Left cardiac atrium (tissue), 4 donors: ENCODE data around the gene ZNF148. TPM values are rescaled to one million over a fixed set of nuclear protein-coding genes. Genes with fewer than 3 reads are reported as not detected.
"Not testable (repeated sequence)": the region's sequence is repeated elsewhere in the genome, so short reads cannot be mapped to it uniquely, and the experiment has no call there.

ENCODE experiments used
- ATAC-seq, 2 donors: fragments of 200-7000 bp; cut with Tn5 transposase; one replicate each; pipeline ENCODE4 v1.9.1; 2020; ENCODE audit warnings: mild to moderate bottlenecking in 2 of 2, moderate library complexity in 2 of 2
- DNase-seq: peaks from one replicate; pipeline ENCODE4 v3.0.0-alpha.2; 2020
- intact Hi-C, 2 donors: fragments of 100-400 bp; cut with DNase I; formaldehyde crosslinking; loops; one replicate each; pipeline versions ENCODE4 v1.14.1 to v1.15.1; 2022 to 2023
- long read RNA-seq: library from polyadenylated mRNA; unstranded; transcript quantifications from one replicate; pipeline ENCODE4 v2.0.0, GENCODE V29; 2021
- total RNA-seq, 2 donors: library from RNA; stranded (reverse); fragmentation: NEBNext Ultra II Directional; extraction: Animal tissue kit (Norgen Biotek cat#: 25700); gene quantifications; one replicate each; pipeline ENCODE4 v1.2.1, GENCODE V29; 2021
- donor health status: DM: no; HTN: yes; CAD: no.
- donor health status: DM: no; HTN: yes; CAD: no; lungs with severe emphysema.
- donor health status: DM: yes; HTN: yes; CAD: no.
- donor health status: Dilated cardiomyopathy.

Gene ZNF148, protein sequence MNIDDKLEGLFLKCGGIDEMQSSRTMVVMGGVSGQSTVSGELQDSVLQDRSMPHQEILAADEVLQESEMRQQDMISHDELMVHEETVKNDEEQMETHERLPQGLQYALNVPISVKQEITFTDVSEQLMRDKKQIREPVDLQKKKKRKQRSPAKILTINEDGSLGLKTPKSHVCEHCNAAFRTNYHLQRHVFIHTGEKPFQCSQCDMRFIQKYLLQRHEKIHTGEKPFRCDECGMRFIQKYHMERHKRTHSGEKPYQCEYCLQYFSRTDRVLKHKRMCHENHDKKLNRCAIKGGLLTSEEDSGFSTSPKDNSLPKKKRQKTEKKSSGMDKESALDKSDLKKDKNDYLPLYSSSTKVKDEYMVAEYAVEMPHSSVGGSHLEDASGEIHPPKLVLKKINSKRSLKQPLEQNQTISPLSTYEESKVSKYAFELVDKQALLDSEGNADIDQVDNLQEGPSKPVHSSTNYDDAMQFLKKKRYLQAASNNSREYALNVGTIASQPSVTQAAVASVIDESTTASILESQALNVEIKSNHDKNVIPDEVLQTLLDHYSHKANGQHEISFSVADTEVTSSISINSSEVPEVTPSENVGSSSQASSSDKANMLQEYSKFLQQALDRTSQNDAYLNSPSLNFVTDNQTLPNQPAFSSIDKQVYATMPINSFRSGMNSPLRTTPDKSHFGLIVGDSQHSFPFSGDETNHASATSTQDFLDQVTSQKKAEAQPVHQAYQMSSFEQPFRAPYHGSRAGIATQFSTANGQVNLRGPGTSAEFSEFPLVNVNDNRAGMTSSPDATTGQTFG
- 10 to 100 TPM; 42.3 to 42.6 TPM for total RNA-seq
- long read RNA-seq, full-length matches to known transcripts = 11 of 21 reads
- long read RNA-seq, partial matches to known transcripts = 2 of 21 reads
- long read RNA-seq, other reads (novel, unspliced or antisense) = 8 of 21 reads

DNA sequence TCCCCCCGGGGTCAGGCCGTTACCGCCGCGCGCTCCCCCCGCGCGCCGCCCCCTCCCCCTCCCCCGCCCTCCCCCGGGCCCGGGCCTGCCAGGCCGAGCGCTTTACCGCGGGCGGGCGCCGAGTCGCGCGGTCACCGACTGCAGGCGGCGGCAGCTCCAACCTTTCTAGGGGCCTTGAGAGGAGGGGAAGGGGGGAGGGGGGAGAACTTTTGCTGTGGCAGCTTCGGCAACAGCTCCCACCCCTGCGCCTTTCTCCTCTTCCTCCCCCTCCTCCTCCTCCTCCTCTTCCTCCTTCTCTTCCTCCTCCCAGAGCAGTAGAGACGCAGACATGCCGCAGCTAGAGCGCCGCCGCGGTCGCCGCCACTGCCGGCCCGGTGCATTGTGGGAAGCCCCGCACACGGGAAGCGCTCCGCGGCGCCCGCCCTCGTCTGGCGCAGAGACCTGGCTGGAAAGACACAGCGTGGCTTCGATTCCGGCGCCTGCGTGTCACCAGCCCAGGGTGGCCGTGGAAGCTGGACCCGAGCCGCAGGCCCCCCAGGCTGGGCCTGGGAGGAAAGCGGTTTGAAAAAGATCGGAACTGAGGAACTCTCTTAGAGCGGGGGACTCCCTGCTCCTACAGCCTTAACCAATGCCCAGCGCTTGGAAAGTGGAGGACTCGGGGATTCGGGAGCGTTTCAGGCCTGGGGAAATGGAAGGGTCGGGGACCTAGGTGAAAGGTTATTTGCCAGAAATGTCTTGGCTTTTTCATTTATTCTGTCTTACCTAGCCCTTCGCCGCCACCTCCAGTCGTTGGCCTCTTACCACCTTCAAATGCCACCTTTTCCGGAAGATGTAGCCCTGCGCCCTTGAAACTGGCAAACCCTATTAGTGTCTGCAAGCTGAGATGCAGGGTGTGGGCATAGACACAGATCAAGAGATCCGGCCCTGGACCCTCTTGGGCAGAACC is at the start of gene ZNF148:
Gene ZNF148, minus strand, starts transcription at position 330 of the 946 bp plus-strand sequence. CDS start 61,685 bp downstream, outside the sequence.
- intact Hi-C loops = no loop called here
- peak; percentile 95 for DNase-seq
- peak; percentile 99 for ATAC-seq

DNA sequence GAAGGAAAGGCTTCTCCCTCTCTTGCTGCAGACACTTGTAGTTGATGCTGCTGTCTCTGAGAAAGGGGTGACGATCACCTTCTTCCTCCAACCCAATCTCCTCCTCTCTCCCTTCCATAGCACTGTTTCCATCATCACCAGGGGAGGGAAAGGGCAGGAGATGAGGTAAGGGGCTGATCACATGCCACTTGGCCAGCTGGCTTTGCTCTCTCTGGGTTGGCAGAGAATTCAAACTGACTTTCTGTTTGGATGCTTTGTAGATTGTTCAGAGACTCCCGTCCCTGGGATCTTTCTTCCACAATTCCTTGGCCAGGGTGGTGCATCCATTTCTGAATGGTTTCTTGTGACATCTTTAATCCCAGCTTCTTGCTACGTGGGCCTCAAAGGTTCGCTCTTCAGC is 43.2 kb upstream of the ZNF148 start:
- intact Hi-C loops = no loop called here
- ATAC-seq (no peak), DNase-seq (no peak)

DNA sequence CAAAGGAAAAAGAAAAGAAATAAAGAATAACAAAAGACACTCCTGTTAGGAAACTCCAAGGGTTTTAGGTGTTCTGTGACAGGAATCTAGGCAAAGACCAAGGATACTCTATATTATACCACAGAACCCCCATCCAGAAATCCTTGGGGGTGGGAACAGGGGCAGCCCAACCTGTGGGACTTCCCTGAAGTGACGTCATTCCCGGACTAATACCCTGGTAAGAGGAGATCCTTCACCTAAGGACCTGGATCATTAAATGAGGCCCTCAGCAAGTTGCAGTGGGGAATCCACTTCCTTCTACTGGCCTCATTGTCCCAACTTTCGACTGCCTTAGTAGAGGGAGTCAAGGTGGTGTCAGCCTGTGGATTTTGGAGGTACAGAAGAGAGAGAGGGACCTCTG is 41.1 kb upstream of the ZNF148 start:
- no peak for ATAC-seq
- intact Hi-C loops = no loop called here
- DNase-seq = no peak

DNA sequence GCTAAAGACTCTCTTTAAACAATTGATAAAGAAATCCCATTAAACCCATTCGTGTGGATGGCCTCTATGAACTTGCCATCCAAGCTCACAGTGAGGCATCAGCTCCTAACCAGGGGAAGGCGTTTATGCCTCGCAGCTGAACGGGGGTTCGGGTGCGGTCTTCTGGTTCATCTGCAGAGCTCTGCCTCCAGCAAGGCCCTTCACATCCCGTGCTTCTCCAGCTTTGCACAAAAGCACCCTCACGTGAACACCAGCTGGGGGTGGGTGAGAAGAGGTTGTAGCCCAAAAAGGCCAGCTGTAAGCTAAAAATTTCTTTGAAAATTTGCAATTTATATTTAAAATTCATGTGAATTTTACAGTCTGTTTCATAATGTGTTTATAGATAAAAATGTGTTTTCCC is 39.5 kb upstream of the ZNF148 start:
- DNase-seq (no peak), ATAC-seq (no peak)
- intact Hi-C loops = no loop called here

DNA sequence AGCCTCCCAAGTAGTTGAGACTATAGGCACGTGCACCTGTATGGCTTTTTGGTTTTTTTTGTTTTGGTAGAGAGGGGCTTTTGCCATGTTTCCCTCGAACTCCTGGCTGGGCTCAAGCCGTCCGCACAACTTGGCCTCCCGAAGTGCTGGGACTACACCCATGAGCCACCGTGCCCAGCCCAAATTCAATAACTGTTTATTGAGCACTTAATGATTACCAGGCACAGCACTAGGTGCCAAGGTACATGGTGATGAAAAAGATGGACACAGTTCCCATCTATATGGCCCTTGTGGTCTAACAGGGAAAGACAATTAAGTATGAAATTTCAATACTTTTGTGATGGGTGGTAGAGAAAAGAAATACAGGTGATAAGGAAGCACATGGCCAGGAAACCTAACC is 35.8 kb upstream of the ZNF148 start:
- ATAC-seq = no peak
- intact Hi-C loops = no loop called here
- DNase-seq = no peak

DNA sequence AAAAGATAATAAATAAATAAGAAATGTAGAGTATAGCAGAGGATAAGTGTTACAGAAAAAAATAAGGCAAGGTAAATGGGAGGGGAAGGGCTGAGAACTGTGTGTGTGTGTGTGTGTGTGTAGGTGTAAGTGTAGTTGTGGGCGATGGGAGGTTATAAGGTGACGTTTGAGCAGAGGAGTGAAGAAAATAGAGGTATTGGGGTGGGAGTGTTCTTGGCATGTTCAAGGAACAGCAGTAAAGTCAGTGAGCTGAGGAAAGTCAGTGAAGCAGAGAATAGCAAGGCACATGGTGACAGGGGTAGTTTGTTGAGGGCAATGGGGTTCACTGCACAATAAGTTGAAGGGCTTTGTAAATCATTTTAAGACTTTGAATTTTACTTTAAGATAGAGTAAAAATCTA is 30.9 kb upstream of the ZNF148 start:
- DNase-seq (no peak), ATAC-seq (no peak)
- intact Hi-C loops = no loop called here

DNA sequence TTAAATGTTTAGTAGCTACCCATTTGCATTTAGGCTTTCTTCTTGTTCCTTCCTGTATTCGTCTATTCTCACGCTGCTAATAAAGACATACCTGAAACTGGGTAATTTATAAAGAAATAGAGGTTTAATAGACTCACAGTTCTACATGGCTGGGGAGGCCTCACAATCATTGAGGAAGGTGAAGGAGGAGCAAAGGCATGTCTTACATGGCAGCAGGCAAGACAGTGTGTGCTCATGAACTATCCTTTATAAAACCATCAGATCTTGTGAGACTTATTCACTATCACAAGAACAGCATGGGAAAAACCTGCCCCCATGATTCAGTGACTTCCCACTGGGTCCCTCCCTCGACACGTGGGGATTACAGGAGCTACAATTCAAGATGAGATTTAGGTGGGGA is 30.4 kb upstream of the ZNF148 start:
- DNase-seq, intact Hi-C loops, ATAC-seq: not testable (repeated sequence)

DNA sequence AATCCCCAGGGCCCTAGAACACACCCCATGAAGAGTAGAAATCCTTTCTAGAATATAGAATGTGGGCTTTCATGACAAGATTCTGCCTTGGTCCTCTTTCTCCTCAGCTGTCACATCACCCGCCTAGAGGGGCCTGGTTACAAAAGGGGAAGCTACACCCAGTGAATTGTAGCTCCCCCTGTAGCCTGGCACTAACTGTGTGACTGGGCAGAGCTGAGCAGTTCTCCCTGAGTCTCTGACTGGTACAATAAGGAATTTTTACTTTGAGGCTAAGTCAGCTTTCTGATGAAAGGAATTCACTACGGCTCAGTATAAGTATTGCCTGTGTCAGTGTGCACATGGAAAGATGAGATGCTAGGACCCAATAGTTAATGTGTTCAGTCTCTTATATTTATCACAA is 28.7 kb upstream of the ZNF148 start:
- intact Hi-C loops = no loop called here
- ATAC-seq = no peak
- no peak for DNase-seq

DNA sequence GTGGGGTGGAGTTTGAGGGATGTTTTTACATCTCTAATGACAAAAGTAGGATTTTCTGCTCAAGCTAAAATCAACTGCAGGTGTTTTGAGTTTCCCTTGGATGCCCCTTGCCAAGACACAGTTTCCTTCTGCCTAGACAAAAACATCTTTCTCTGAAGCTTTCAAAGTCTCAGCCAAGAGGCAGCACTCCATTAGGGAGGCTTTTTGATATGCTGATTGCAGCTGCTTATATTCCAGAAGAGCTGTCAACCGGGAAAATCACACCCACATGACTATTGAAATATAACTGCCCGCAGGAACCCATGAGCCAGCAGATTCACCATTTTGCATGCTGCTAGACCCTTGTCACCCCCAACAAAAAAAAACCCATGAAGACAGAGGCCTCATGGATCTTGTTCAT is 27.5 kb upstream of the ZNF148 start:
- DNase-seq (no peak), ATAC-seq (no peak)
- intact Hi-C loops = no loop called here

DNA sequence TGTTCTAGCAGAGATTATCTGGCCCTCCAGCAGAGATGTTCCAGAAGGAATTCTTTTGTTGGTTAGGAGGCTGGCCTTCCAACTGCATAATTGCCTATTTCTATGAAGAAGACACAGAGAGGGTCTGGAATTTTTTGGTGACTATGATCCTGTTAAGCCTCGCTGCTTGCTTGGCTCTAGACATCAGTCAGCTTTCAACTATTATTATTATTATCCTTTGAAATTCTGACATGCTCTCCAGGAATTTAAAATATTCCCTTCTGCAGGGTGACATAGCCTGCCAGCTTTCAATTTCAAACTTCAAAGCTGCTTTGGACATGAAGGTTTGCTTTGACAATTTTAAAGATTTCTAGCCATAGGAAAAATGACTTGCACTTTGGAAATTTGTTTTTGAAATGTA is 26.3 kb upstream of the ZNF148 start:
- intact Hi-C loops = no loop called here
- ATAC-seq = no peak
- DNase-seq = no peak

DNA sequence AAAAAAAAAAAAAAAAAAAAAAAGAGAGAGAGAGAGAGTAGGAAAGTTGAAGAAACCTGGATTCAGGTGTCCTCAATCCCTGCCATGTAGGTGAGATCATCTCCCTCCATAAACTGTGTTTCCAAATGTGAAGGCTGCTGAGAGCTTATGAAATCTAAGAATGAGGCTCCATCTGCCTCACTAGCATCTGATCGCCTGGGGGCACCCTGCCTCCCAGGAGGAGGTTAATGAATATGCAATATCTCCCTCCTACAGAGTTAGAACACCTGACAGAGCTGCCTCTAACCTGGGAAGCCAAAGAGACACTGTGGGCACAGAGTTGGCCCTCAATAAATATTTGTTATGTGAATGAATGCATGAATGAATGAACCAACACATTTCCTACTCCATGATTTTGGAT is 23.8 kb upstream of the ZNF148 start:
- ATAC-seq = no peak

DNA sequence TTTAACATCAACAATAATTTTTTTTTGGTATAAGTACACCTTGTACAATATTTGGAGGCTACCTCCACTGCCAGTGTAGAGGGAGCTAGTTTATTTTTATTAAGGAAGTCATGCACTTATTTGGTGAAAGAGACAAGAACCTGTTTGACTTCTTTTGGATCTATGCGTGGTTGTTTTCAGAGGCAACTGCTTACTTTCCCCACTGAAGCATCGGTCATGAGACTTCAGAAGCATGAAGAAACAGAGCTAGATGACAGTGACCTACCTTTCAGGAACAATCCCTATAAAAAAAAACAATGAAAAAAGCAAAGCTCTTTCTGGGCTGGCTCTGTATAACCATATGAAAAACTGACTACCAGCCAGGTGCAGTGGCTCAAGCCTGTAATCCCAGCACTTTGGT is 20.0 kb upstream of the ZNF148 start:
- intact Hi-C loops = no loop called here
- DNase-seq (no peak), ATAC-seq (no peak)

More for the DNA sequence above, 23.8 kb upstream of the ZNF148 start:
- intact Hi-C loops = no loop called here
- DNase-seq = no peak

DNA sequence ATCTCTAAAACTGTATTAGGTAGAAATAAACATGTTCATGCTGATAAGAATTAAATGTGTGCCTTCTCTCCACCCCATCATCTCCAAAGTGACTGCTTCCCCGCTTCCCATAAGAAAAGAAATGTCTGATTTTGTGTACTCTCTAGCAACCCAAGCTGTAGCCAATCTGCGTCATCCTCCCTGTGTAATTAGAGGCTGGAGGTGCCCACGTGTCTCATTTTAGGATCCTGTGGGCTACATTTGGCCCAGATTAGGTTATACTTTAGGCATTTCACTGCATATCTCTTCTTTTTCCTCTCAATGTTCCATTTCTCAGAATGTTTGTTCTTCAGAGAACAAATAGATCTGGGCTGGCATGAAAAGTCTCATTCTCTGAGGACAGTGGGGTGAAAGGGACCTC is 19.3 kb upstream of the ZNF148 start:
- no peak for ATAC-seq
- intact Hi-C loops = no loop called here
- DNase-seq = no peak

DNA sequence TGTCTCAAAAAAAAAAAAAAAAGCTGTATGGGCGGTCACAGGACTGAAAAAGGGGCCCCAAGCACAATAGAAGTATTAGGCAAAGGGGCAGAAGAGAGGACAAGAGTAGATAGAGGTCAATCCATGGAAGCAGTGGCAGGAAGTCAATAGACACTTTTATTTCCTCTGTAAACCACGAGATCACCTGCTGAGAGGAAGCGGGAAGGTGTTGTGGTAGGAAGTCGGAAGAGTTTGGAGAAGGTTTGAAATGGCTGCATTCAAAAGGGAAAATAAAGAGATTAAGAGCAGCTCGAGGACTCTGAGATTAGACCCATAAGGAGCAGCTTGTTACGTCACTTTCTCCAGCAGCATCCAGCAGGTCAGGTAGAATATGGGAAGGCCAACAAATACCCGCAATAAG is 14.2 kb upstream of the ZNF148 start:
- intact Hi-C loops = no loop called here
- DNase-seq (no peak), ATAC-seq (no peak)

DNA sequence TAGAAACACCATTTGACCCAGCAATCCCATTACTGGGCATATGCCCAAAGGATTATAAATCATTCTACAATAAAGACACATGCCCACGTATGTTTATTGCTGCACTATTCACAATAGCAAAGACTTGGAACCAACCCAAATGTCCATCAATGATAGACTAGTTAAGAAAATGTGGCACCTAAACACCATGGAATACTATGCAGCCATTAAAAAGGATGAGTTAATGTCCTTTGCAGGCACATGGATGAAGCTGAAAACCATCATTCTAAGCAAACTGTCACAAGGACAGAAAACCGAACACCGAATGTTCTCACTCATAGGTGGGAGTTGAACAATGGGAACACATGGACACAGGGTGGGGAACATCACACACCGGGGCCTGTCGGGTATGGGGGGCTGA is 13.2 kb upstream of the ZNF148 start:
- DNase-seq, intact Hi-C loops, ATAC-seq: not testable (repeated sequence)

DNA sequence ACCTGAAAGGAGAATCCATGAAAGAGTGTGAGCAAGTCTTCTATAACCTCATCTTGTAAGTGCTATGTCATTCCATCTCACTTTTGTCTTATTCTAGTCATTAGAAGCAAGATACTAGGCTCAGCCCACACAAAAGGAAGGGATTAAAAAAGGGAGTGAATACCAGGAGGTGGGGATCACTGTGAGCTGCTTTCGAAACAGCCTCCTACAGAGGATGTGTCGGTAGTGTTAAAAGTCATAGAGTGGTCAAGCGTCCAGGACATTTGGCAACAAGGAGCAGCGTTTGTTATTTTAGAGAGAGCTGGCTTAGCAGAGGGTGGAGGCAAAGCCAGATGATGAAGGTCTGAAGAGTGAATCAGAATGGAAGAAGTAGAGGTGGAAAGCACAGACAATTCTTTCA is 11.7 kb upstream of the ZNF148 start:
- peak in 1 of 2 donors; percentile 72 for ATAC-seq
- intact Hi-C loops = no loop called here
- DNase-seq = peak; percentile 22

DNA sequence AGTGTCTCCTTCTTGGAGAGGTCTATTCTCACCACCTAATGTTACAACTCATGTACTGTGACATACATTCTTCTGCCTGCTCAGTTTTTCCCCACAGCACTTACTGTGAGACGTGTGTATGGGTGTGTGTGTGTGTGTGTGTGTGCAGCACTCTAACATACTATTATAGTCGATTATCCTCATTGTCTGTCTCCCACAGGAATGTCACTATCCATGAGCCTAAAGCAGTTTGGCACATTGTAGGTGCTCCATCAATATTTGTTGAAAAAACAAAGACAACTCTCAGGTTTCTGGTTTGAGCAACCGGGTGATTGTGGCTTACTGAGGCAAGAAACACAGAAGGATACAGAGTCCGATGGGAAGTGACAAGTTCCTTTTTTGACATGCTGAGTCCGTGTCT is 8.6 kb upstream of the ZNF148 start:
- DNase-seq (no peak), ATAC-seq (no peak)
- intact Hi-C loops = no loop called here

DNA sequence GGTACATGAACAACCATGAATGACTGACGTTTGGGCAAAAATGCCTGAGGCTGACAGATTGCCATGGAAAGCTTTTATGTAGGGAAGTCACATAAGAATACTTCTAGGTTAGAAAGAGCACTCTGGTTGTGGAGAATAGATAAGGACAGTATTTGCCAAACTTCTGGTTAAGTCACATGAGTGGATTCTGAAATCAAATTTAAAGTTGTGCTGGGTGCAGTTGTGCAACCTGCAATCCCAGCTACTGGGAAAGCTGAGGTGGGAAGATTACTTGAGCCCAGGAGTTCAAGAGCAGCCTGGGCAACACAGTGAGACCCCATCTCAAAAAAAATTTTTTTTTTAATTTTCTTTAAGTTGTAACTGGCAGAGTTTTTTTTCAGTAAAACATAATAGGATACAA is 7.2 kb upstream of the ZNF148 start:
- no peak for DNase-seq
- no peak for ATAC-seq
- intact Hi-C loops = no loop called here

DNA sequence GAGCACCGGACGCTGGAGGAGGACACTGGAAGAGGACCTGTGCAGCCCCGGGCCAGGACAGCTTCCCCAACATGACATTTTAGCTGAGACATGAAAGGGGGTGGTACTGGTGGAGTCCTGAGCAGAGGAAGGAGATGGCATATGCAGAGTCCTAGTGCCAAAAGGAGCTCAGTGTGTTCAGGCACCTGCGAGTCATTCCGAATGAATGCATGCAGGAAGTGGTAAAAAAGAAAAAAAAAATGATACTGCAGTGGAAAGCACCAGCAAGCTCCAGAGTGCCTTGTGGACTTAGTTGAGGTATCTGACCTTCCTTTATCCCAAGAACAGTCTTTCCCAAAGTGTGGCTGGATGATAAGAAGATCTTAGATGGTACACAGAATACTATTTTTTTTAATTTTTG is 6.6 kb upstream of the ZNF148 start:
- ATAC-seq (no peak), DNase-seq (no peak)
- intact Hi-C loops = no loop called here
